Kidney (tissue), 14 donors: ENCODE data around the gene CORO1C. TPM values are rescaled to one million over a fixed set of nuclear protein-coding genes. Genes with fewer than 3 reads are reported as not detected.
"Not testable (repeated sequence)": the region's sequence is repeated elsewhere in the genome, so short reads cannot be mapped to it uniquely, and the experiment has no call there.

Experiments
- DNase-seq, 5 donors: peaks; one replicate each; pipeline ENCODE4 v3.0.0-alpha.2; 2013 to 2020
- FAIRE-seq: peaks from 2 replicates; lab custom pipeline; 2012; peaks lifted over from hg19 to GRCh38; lab: Jason Lieb, UNC
- H3K27ac ChIP-seq, 2 donors: one replicate each; pipeline ENCODE4 v1.7.0; 2013; ENCODE audit warnings: low read depth in 2 of 2, low read length in 2 of 2, inconsistent platforms in 1 of 2
- H3K27me3 ChIP-seq: one replicate; pipeline ENCODE4 v1.7.1; 2013; ENCODE audit warnings: low read length, inconsistent platforms; ENCODE audit not compliant: control insufficient read depth, insufficient read depth
- H3K36me3 ChIP-seq, 3 donors: one replicate each; pipeline versions ENCODE4 v1.7.0 to v1.7.1; 2013; ENCODE audit warnings: low read length in 3 of 3, control low read depth in 1 of 3, inconsistent platforms in 1 of 3; ENCODE audit not compliant: insufficient read depth in 3 of 3, control insufficient read depth in 2 of 3
- H3K4me1 ChIP-seq, 3 donors: one replicate each; pipeline versions ENCODE4 v1.7.0 to v1.7.1; 2013; ENCODE audit warnings: low read length in 3 of 3, inconsistent platforms in 1 of 3, low read depth in 1 of 3; ENCODE audit not compliant: control insufficient read depth in 2 of 3, insufficient read depth in 2 of 3
- H3K4me3 ChIP-seq, 3 donors: one replicate each; pipeline versions ENCODE4 v1.7.0 to v1.8.1; 2013; ENCODE audit warnings: low read length in 3 of 3, control low read depth in 1 of 3, inconsistent platforms in 1 of 3
- H3K9ac ChIP-seq, 3 donors: one replicate each; pipeline versions ENCODE4 v1.7.0 to v1.7.1; 2013; ENCODE audit warnings: low read length in 3 of 3, control low read depth in 1 of 3, inconsistent platforms in 1 of 3
- H3K9me3 ChIP-seq, 3 donors: one replicate each; pipeline versions ENCODE4 v1.7.0 to v1.7.1; 2013; ENCODE audit warnings: low read length in 3 of 3, control low read depth in 1 of 3, inconsistent platforms in 1 of 3; ENCODE audit not compliant: control insufficient read depth in 2 of 3, insufficient read depth in 1 of 3
- CTCF ChIP-seq: IDR thresholded peaks from 3 replicates; pipeline ENCODE4 v1.5.1; 2012; ENCODE audit warnings: mild to moderate bottlenecking, moderate library complexity, borderline replicate concordance; ENCODE audit not compliant: insufficient read depth; ENCODE audit errors: extremely low read depth
- intact Hi-C: fragments of 100-400 bp; cut with DNase I; formaldehyde crosslinking; loops from one replicate; pipeline ENCODE4 v1.11.1; 2022
- polyA plus RNA-seq: library from polyadenylated mRNA; stranded (reverse); fragments of 350-450 nt; fragmentation: Illumina TruSeq; extraction: RNeasy Lipid Tissue Mini Kit (QIAGEN cat#74804); gene quantifications from one replicate; pipeline ENCODE4 v1.2.3, GENCODE V29; 2014; ENCODE audit warnings: low read depth, low replicate concordance; ENCODE audit not compliant: insufficient read depth
- total RNA-seq: library from RNA; stranded (reverse); fragmentation: NEBNext Ultra II Directional; extraction: Animal tissue kit (Norgen Biotek cat#: 25700); gene quantifications from one replicate; pipeline ENCODE4 v1.2.1, GENCODE V29; 2021
- donor health status: control.
- donor health status: control.
- donor health status: control.
- donor health status: control.
- donor health status: control.
- donor health status: DM: yes; HTN: yes; CAD: no.
- donor health status: Normal renal cell carcinoma (clear cell type).

The CORO1C gene
- total and polyA plus RNA-seq, 2 donors from 2014 or later, result 16.6 to 104 TPM

GRCh38 chr12:108620236-108620879, 111.0 kb downstream of the CORO1C start:
- peaks cover 0 to 8% (median 0%) of the 10 kb centered on the region in 3 donors for H3K4me1 ChIP-seq
- intact Hi-C loops, result no loop called here
- no peak for TF ChIP-seq CTCF

GRCh38 chr12:108619369-108620160, 111.8 kb downstream of the CORO1C start:
- Histone ChIP-seq H3K27me3 (no peaks in the 10 kb centered on the region), H3K36me3 (no peaks in the 10 kb centered on the region), H3K4me1 (peaks cover 0 to 8% (median 0%) of the 10 kb centered on the region in 3 donors), H3K4me3 (no peak overlapping the region), H3K27ac (no peak overlapping the region), H3K9me3 (peaks cover 0 to 5% (median 0%) of the 10 kb centered on the region in 3 donors), H3K9ac (no peak overlapping the region)
- no peak for TF ChIP-seq CTCF
- intact Hi-C loops, result loop anchor here (5.0 kb wide), 1 partner anchor 52 kb away; no protein-coding TSS in a partner anchor
- DNase-seq, result no peak
- FAIRE-seq, result no peak

More at GRCh38 chr12:108620236-108620879, 111.0 kb downstream of the CORO1C start:
- Histone ChIP-seq H3K4me3 (no peak overlapping the region), H3K9ac (no peak overlapping the region), H3K36me3 (no peaks in the 10 kb centered on the region), H3K27ac (no peak overlapping the region), H3K9me3 (peaks cover 0 to 5% (median 0%) of the 10 kb centered on the region in 3 donors), H3K27me3 (no peaks in the 10 kb centered on the region)
- FAIRE-seq (no peak), DNase-seq (no peak)

- not testable (repeated sequence) for H3K9me3 ChIP-seq, H3K27ac ChIP-seq, H3K4me1 ChIP-seq, H3K4me3 ChIP-seq, H3K27me3 ChIP-seq, H3K9ac ChIP-seq, H3K36me3 ChIP-seq, DNase-seq, FAIRE-seq
- intact Hi-C loops, result loop anchor here (5.0 kb wide), 1 partner anchor 52 kb away; no protein-coding TSS in a partner anchor
These were observed 112.4 kb downstream of the CORO1C start for GRCh38 chr12:108618953-108619274.
